Pancreas (tissue), 10 donors: ENCODE data around the gene PRRX2. TPM values are rescaled to one million over a fixed set of nuclear protein-coding genes. Genes with fewer than 3 reads are reported as not detected.

Source experiments
- ATAC-seq, 4 donors: fragments of 200-7000 bp; cut with Tn5 transposase; one replicate each; pipeline versions ENCODE4 v1.8.0 to v1.9.1; 2020; ENCODE audit warnings: mild to moderate bottlenecking in 4 of 4, moderate library complexity in 4 of 4
- DNase-seq, 6 donors: peaks; one replicate each; pipeline ENCODE4 v3.0.0-alpha.2; 2020
- FAIRE-seq: peaks from 2 replicates; lab custom pipeline; 2012; peaks lifted over from hg19 to GRCh38; lab: Jason Lieb, UNC
- H3K27ac ChIP-seq, 4 donors: fragments of 200-600 bp; sonication (generic); 1 replicate in 3 of 4; 2 replicates in 1 of 4; pipeline versions ENCODE4 v1.5.0 to v1.8.0; 2020
- H3K27me3 ChIP-seq, 4 donors: fragments of 200-600 bp; one replicate each; pipeline ENCODE4 v1.8.0; 2021
- H3K36me3 ChIP-seq, 3 donors: fragments of 200-600 bp; sonication (generic) in 1 of 3; one replicate each; pipeline versions ENCODE4 v1.5.0 to v1.8.0; 2020 to 2021
- H3K4me1 ChIP-seq, 3 donors: fragments of 200-600 bp; one replicate each; pipeline ENCODE4 v1.8.0; 2021
- H3K4me3 ChIP-seq, 4 donors: fragments of 200-600 bp; sonication (generic) in 2 of 4; one replicate each; pipeline versions ENCODE4 v1.5.0 to v1.8.0; 2020 to 2021
- H3K9me3 ChIP-seq, 4 donors: fragments of 200-600 bp; one replicate each; pipeline ENCODE4 v1.8.0; 2021
- WGBS, 2 donors: extraction: QIAGEN DNeasy Blood & Tissue Kit; methylation state at CpG; one replicate each; pipeline ENCODE4 v1.1.7; 2013; 5-methylcytosine and 5-hydroxymethylcytosine counted together
- intact Hi-C, 3 donors: fragments of 100-400 bp; cut with DNase I; formaldehyde crosslinking; loops; one replicate each; pipeline versions ENCODE4 v1.11.1 to v1.14.2; 2022
- polyA plus RNA-seq, 2 donors: library from polyadenylated mRNA; stranded (reverse); fragments of 200-250 nt; gene quantifications; one replicate each; pipeline ENCODE4 v1.2.3, GENCODE V29; 2013
- total RNA-seq, 6 donors: library from RNA; stranded (reverse); fragmentation: NEBNext Ultra II Directional in 4 of 6; extraction: Animal tissue kit (Norgen Biotek cat#: 25700) in 4 of 6; gene quantifications; one replicate each; pipeline versions ENCODE4 v1.2.1 to v1.2.4, GENCODE V29; 2021 to 2023
- TF ChIP-seq, protein P1 (sequence below), 4 donors: fragments of 200-600 bp; sonication (generic) in 3 of 4; IDR thresholded peaks; one replicate each; pipeline versions ENCODE4 v1.5.0 to v1.8.0; 2021; ENCODE audit warnings: antibody characterized with exemption in 4 of 4
- donor health status: healthy with polysubstance abuse.
- donor health status: DM: no; HTN: no; CAD: no; lungs with moderate emphysema.
- donor health status: DM: no; HTN: no; CAD: no.
- donor health status: control.
- donor health status: control.
- donor health status: Bipolar disorder and iron deficiency.
- donor health status: DM: yes; HTN: yes; CAD: no.
- donor health status: DM: no; HTN: no; CAD: no.
- donor health status: DM: no; HTN: no; CAD: no.
- donor health status: DM: yes; HTN: yes; CAD: no.

Gene PRRX2
- total and polyA plus RNA-seq, 8 donors, result 0.16 to 2.0 (median 0.64) TPM; not detected in 1

GRCh38 chr9:129768486-129768885, 103.0 kb downstream of the PRRX2 start:
- Histone ChIP-seq H3K27ac (no peak overlapping the region), H3K36me3 (no peaks in the 10 kb centered on the region), H3K4me3 (no peak overlapping the region), H3K9me3 (no peaks in the 10 kb centered on the region), H3K4me1 (peaks cover 0 to 9% (median 4%) of the 10 kb centered on the region in 3 donors), H3K27me3 (no peaks in the 10 kb centered on the region)
- TF ChIP-seq, protein P1, sequence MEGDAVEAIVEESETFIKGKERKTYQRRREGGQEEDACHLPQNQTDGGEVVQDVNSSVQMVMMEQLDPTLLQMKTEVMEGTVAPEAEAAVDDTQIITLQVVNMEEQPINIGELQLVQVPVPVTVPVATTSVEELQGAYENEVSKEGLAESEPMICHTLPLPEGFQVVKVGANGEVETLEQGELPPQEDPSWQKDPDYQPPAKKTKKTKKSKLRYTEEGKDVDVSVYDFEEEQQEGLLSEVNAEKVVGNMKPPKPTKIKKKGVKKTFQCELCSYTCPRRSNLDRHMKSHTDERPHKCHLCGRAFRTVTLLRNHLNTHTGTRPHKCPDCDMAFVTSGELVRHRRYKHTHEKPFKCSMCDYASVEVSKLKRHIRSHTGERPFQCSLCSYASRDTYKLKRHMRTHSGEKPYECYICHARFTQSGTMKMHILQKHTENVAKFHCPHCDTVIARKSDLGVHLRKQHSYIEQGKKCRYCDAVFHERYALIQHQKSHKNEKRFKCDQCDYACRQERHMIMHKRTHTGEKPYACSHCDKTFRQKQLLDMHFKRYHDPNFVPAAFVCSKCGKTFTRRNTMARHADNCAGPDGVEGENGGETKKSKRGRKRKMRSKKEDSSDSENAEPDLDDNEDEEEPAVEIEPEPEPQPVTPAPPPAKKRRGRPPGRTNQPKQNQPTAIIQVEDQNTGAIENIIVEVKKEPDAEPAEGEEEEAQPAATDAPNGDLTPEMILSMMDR (IDR thresholded peaks at IDR 0.05), result no peak
- FAIRE-seq (no peak), ATAC-seq (no peak), DNase-seq (no peak)
- 97% methylated on average over 6 of the region's 6 CpGs for WGBS, 2 donors
- intact Hi-C loops, result no loop called here

- no peak overlapping the region for H3K4me3 ChIP-seq
- intact Hi-C loops, result no loop called here
- no peaks in the 10 kb centered on the region for H3K9me3 ChIP-seq
- H3K36me3 ChIP-seq, result no peaks in the 10 kb centered on the region
- peaks cover 0 to 14% (median 10%) of the 10 kb centered on the region in 3 donors for H3K4me1 ChIP-seq
- DNase-seq (no peak), ATAC-seq (peak in 1 of 4 donors; percentile 40), FAIRE-seq (no peak)
- H3K27me3 ChIP-seq, result no peaks in the 10 kb centered on the region
- H3K27ac ChIP-seq, result no peak overlapping the region
- TF ChIP-seq, protein P1 (IDR thresholded peaks at IDR 0.05), result no peak
- 40 to 45% methylated on average over 5 of the region's 5 CpGs for WGBS, 2 donors
These were observed 104.2 kb downstream of the PRRX2 start for GRCh38 chr9:129769669-129770068.

GRCh38 chr9:129770741-129771140, 105.3 kb downstream of the PRRX2 start:
- TF ChIP-seq, protein P1 (IDR thresholded peaks at IDR 0.05), result no peak
- H3K4me3 ChIP-seq, result no peak overlapping the region
- ATAC-seq (peak; percentile 5 to 50 (median 24)), DNase-seq (peak in 1 of 6 donors; percentile 54), FAIRE-seq (no peak)
- intact Hi-C loops, result no loop called here
- H3K27me3 ChIP-seq, result no peaks in the 10 kb centered on the region
- WGBS, 2 donors, result 28 to 47% methylated on average over 5 of the region's 5 CpGs
- peaks cover 0 to 14% (median 10%) of the 10 kb centered on the region in 3 donors for H3K4me1 ChIP-seq
- no peaks in the 10 kb centered on the region for H3K9me3 ChIP-seq
- peak overlapping the region in 1 of 4 donors; percentile 38 for H3K27ac ChIP-seq
- no peaks in the 10 kb centered on the region for H3K36me3 ChIP-seq

Other genes starting within 250 kb of the PRRX2 start
- gene C9orf50, start 44.5 kb upstream of the PRRX2 start, total RNA-seq, result not detected
- not detected for gene C9orf50, start 44.5 kb upstream of the PRRX2 start, polyA plus RNA-seq
- gene NTMT1, start 39.5 kb upstream of the PRRX2 start, total RNA-seq, result 10 to 100 TPM; 11.3 to 19.4 (median 15.4) TPM
- 10 to 100 TPM; 19.5 to 29.0 TPM for gene NTMT1, start 39.5 kb upstream of the PRRX2 start, polyA plus RNA-seq
- 10 to 100 TPM in 1 of 6 donors, 1 to 10 TPM in 5; 6.3 to 13.1 (median 8.3) TPM for gene ASB6, start 23.5 kb upstream of the PRRX2 start, total RNA-seq
- 10 to 100 TPM; 21.2 to 23.7 TPM for gene ASB6, start 23.5 kb upstream of the PRRX2 start, polyA plus RNA-seq
- 1 to 10 TPM in 3 of 6 donors, under 1 TPM in 3; 0.16 to 2.5 (median 0.77) TPM for gene PTGES, start 87.4 kb downstream of the PRRX2 start, total RNA-seq
- 1 to 10 TPM in 1 of 2 donors, under 1 TPM in 1; 0.75 to 1.8 TPM for gene PTGES, start 87.4 kb downstream of the PRRX2 start, polyA plus RNA-seq
- 10 to 100 TPM in 5 of 6 donors, 1 to 10 TPM in 1; 7.6 to 17.3 (median 12.0) TPM for gene TOR1B, start 137.5 kb downstream of the PRRX2 start, total RNA-seq
- gene TOR1B, start 137.5 kb downstream of the PRRX2 start, polyA plus RNA-seq, result 10 to 100 TPM in 1 of 2 donors, 1 to 10 TPM in 1; 6.1 to 10.5 TPM
- 10 to 100 TPM in 5 of 6 donors, 1 to 10 TPM in 1; 8.9 to 17.5 (median 12.2) TPM for gene TOR1A, start 158.5 kb downstream of the PRRX2 start, total RNA-seq
- 10 to 100 TPM; 10.0 to 15.3 TPM for gene TOR1A, start 158.5 kb downstream of the PRRX2 start, polyA plus RNA-seq
- gene C9orf78, start 169.6 kb downstream of the PRRX2 start, total RNA-seq, result 10 to 100 TPM; 16.3 to 22.4 (median 17.2) TPM
- gene C9orf78, start 169.6 kb downstream of the PRRX2 start, polyA plus RNA-seq, result 10 to 100 TPM; 24.2 to 38.6 TPM
- gene USP20, start 169.8 kb downstream of the PRRX2 start, total RNA-seq, result 10 to 100 TPM in 5 of 6 donors, 1 to 10 TPM in 1; 9.7 to 20.2 (median 13.1) TPM
- gene USP20, start 169.8 kb downstream of the PRRX2 start, polyA plus RNA-seq, result 10 to 100 TPM; 38.8 to 54.8 TPM